Transverse colon (tissue), 4 donors: ENCODE results near the gene CCDC71. TPM values are rescaled to one million over a fixed set of nuclear protein-coding genes. Genes with fewer than 3 reads are reported as not detected.

ENCODE experiments used
- DNase-seq: peaks from one replicate; pipeline ENCODE4 v3.0.0-alpha.2; 2019
- H3K27ac ChIP-seq, 4 donors: fragments of 200-600 bp; sonication (generic); 2 replicates each; pipeline ENCODE4 v1.5.1; 2016 to 2018; ENCODE audit warnings: inconsistent platforms in 4 of 4
- H3K27me3 ChIP-seq: fragments of 200-600 bp; sonication (generic); 2 replicates; pipeline ENCODE4 v1.5.1; 2017; ENCODE audit warnings: inconsistent platforms
- H3K36me3 ChIP-seq, 4 donors: fragments of 200-600 bp; sonication (generic); 2 replicates each; pipeline ENCODE4 v1.5.1; 2017 to 2019; ENCODE audit warnings: inconsistent platforms in 4 of 4
- H3K4me1 ChIP-seq, 4 donors: fragments of 200-600 bp; sonication (generic); 2 replicates each; pipeline ENCODE4 v1.5.1; 2017 to 2020; ENCODE audit warnings: inconsistent platforms in 4 of 4
- H3K4me3 ChIP-seq, 4 donors: fragments of 200-600 bp; sonication (generic); 1 replicate in 1 of 4; 2 replicates in 3 of 4; pipeline versions ENCODE4 v1.5.1 to v1.6.1; 2017 to 2019; ENCODE audit warnings: inconsistent platforms in 4 of 4
- H3K9me3 ChIP-seq, 2 donors: fragments of 200-600 bp; sonication (generic); 2 replicates each; pipeline ENCODE4 v1.5.1; 2017 to 2019; ENCODE audit warnings: inconsistent platforms in 2 of 2
- CTCF ChIP-seq, 5 experiments: fragments of 200-600 bp in 3 of 5; fragments of 450-650 bp in 2 of 5; sonication (generic) in 3 of 5; IDR thresholded peaks; 1 replicate in 2 of 5; 2 replicates in 3 of 5; pipeline ENCODE4 v1.5.1; 2016 to 2017; ENCODE audit warnings: antibody characterized with exemption in 5 of 5, inconsistent platforms in 3 of 5, mild to moderate bottlenecking in 2 of 5, moderate library complexity in 1 of 5
- EP300 ChIP-seq: sonication (generic); formaldehyde crosslinking; IDR thresholded peaks from one replicate; pipeline ENCODE4 v1.6.1; 2017; ENCODE audit warnings: antibody characterized with exemption, low read depth
- POLR2A ChIP-seq: fragments of 450-650 bp; IDR thresholded peaks from one replicate; pipeline ENCODE4 v1.6.1; 2016; ENCODE audit warnings: antibody characterized with exemption, mild to moderate bottlenecking, moderate library complexity
- POLR2AphosphoS5 ChIP-seq, 3 donors: sonication (generic); formaldehyde crosslinking; IDR thresholded peaks; one replicate each; pipeline ENCODE4 v1.6.1; 2016; ENCODE audit warnings: antibody characterized with exemption in 3 of 3
- WGBS, 2 donors: methylation state at CpG; one replicate each; pipeline ENCODE4 v1.1.5; 2018; ENCODE audit warnings: low coverage in 1 of 2; 5-methylcytosine and 5-hydroxymethylcytosine counted together
- in situ Hi-C, 4 donors: fragments of 200-750 bp; cut with MboI; loops; one replicate each; pipeline versions ENCODE4 v1.15.0 to v1.15.1; 2017; ENCODE audit warnings: low sequenced_read_pairs in 3 of 4, low pct_ligation_motif_present in 1 of 4, low pct_unique_long_range_greater_than_20kb in 1 of 4
- intact Hi-C: fragments of 100-400 bp; cut with DNase I; formaldehyde crosslinking; loops from one replicate; pipeline ENCODE4 v1.15.1; 2023; ENCODE audit warnings: low total_unique reads
- total RNA-seq, 4 donors: library from RNA; depleted of rRNA; stranded (reverse); fragments of >200 nt; gene quantifications; one replicate each; pipeline ENCODE4 v1.1.0, GENCODE V29; 2016

CCDC71 gene
- total RNA-seq, 4 donors from 2014 or later = 26.2 to 33.9 (median 31.3) TPM

- DNase-seq = peak; percentile 89
- H3K36me3 ChIP-seq = no peaks in the 10 kb centered on the region
- peaks cover 8 to 42% (median 36%) of the 10 kb centered on the region in 4 donors for H3K4me1 ChIP-seq
- no peaks in the 10 kb centered on the region for H3K27me3 ChIP-seq
- 1% methylated on average over 52 of the region's 57 CpGs; no CpG with 5 or more reads in 1 of the 2 donors for WGBS, 2 donors
- peak within 1 kb of the TSS; percentile 66 to 88 (median 83) for H3K27ac ChIP-seq
- in situ Hi-C loops = loop anchor here in 2 of 4 donors (25.0 kb wide), 1 partner anchor 266 kb away; the partner anchor contains the start of gene NICN1 (in 2 of the 2)
- H3K9me3 ChIP-seq = no peaks in the 10 kb centered on the region
- intact Hi-C loops = loop anchor here (5.0 kb wide), 1 partner anchor 106 kb away; the partner anchor contains the start of gene C3orf62
- H3K4me3 ChIP-seq = peak within 1 kb of the TSS; percentile 55 to 67 (median 62)
- TF ChIP-seq POLR2A (peak; percentile 50), CTCF (IDR thresholded peaks at IDR 0.05) (peak; percentile 95 to 97 (median 96)), EP300 (no peak), POLR2AphosphoS5 (IDR thresholded peaks at IDR 0.05) (peak in 2 of 3 donors; percentile 68)
Measured at GRCh38 chr3:49171119-49171774, 5.1 kb upstream of the CCDC71 start, which contains the start of gene KLHDC8B. Gene KLHDC8B, plus strand, starts transcription at chr3:49171598. Its CDS starts 1,172 bp downstream, at chr3:49172770.

GRCh38 chr3:49170744-49171118, 4.6 kb upstream of the CCDC71 start:
- Histone ChIP-seq H3K36me3 (no peaks in the 10 kb centered on the region), H3K27me3 (no peaks in the 10 kb centered on the region), H3K4me1 (peaks cover 8 to 43% (median 36%) of the 10 kb centered on the region in 4 donors), H3K4me3 (peak overlapping the region; percentile 55 to 67 (median 62)), H3K27ac (peak overlapping the region; percentile 66 to 88 (median 83)), H3K9me3 (no peaks in the 10 kb centered on the region)
- intact Hi-C loops (loop anchor here (5.0 kb wide), 1 partner anchor 107 kb away; the partner anchor contains the start of gene C3orf62), in situ Hi-C loops (loop anchor here in 2 of 4 donors (25.0 kb wide), 1 partner anchor 267 kb away; the partner anchor contains the start of gene NICN1 (in 2 of the 2))
- no peak for DNase-seq
- 11% methylated on average over 1 of the region's 1 CpG; no CpG with 5 or more reads in 1 of the 2 donors for WGBS, 2 donors
- TF ChIP-seq CTCF (IDR thresholded peaks at IDR 0.05) (no peak), POLR2A (no peak), EP300 (no peak), POLR2AphosphoS5 (IDR thresholded peaks at IDR 0.05) (no peak)

GRCh38 chr3:49166752-49167556, 823 bp upstream of the CCDC71 start:
- H3K4me1 ChIP-seq = peaks cover 15 to 29% (median 24%) of the 10 kb centered on the region in 4 donors
- in situ Hi-C loops (loop anchor here in 3 of 4 donors (5.0 to 25.0 kb wide), 3 partner anchors 45 to 278 kb away; partner anchors contain the start of genes NICN1 (in 2 of the 3) and USP19 (in 1 of the 3)), intact Hi-C loops (loop anchor here (10.0 kb wide), 1 partner anchor 288 kb away; no protein-coding TSS in a partner anchor)
- no peaks in the 10 kb centered on the region for H3K27me3 ChIP-seq
- no peak for TF ChIP-seq POLR2A
- no peak for TF ChIP-seq EP300
- no peak for TF ChIP-seq CTCF (IDR thresholded peaks at IDR 0.05)
- DNase-seq = no peak
- H3K9me3 ChIP-seq = no peaks in the 10 kb centered on the region
- 95% methylated on average over 6 of the region's 6 CpGs; no CpG with 5 or more reads in 1 of the 2 donors for WGBS, 2 donors
- peaks cover 0 to 9% (median 2%) of the 10 kb centered on the region in 4 donors for H3K36me3 ChIP-seq
- peak overlapping the region; percentile 82 to 92 (median 90) for H3K27ac ChIP-seq
- peak overlapping the region in 2 of 4 donors; percentile 75 to 100 for H3K4me3 ChIP-seq
